ENCODE data around the gene ATP11C. TPM values are rescaled to one million over a fixed set of nuclear protein-coding genes. Genes with fewer than 3 reads are reported as not detected.
"Not testable (repeated sequence)": the region's sequence is repeated elsewhere in the genome, so short reads cannot be mapped to it uniquely, and the experiment has no call there.

Gene ATP11C
- total and polyA plus RNA-seq, 4 donors, result 5.3 to 32.1 (median 23.3) TPM

GRCh38 chrX:139856826-139857225, 76.0 kb downstream of the ATP11C start:
- intact Hi-C loops (cut with DNase I); ATAC-seq (ENCODE audit: low FRiP score); H3K4me1 ChIP-seq (ENCODE audit: control insufficient read depth in 1 of 2, insufficient read depth in 2 of 2, low read length in 2 of 2); DNase-seq; H3K9me3 ChIP-seq (ENCODE audit: control insufficient read depth, low read length); H3K27me3 ChIP-seq (ENCODE audit: control insufficient read depth in 1 of 2, insufficient read depth in 2 of 2, low read length in 1 of 2); H3K4me3 ChIP-seq (ENCODE audit: low read length in 2 of 2); H3K27ac ChIP-seq (ENCODE audit: low read depth in 1 of 2, low read length in 2 of 2); H3K36me3 ChIP-seq (ENCODE audit: control insufficient read depth in 1 of 2, insufficient read depth in 2 of 2, low read length in 1 of 2): not testable (repeated sequence)
- 86 to 91% methylated on average over 4 of the region's 4 CpGs for WGBS, 2 donors

- DNase-seq (no peak), ATAC-seq (ENCODE audit: low FRiP score) (no peak)
- Histone ChIP-seq H3K4me1 (ENCODE audit: control insufficient read depth in 1 of 2, insufficient read depth in 2 of 2, low read length in 2 of 2) (no peaks in the 10 kb centered on the region), H3K4me3 (ENCODE audit: low read length in 2 of 2) (no peak overlapping the region), H3K36me3 (ENCODE audit: control insufficient read depth in 1 of 2, insufficient read depth in 2 of 2, low read length in 1 of 2) (no peaks in the 10 kb centered on the region), H3K27ac (ENCODE audit: low read depth in 1 of 2, low read length in 2 of 2) (no peak overlapping the region), H3K27me3 (ENCODE audit: control insufficient read depth in 1 of 2, insufficient read depth in 2 of 2, low read length in 1 of 2) (no peaks in the 10 kb centered on the region), H3K9me3 (ENCODE audit: control insufficient read depth, low read length) (no peaks in the 10 kb centered on the region)
- 93 to 97% methylated on average over 3 of the region's 3 CpGs for WGBS, 2 donors
- intact Hi-C loops (cut with DNase I), result no loop called here
These were observed 81.1 kb downstream of the ATP11C start for GRCh38 chrX:139851730-139852129.

DNA sequence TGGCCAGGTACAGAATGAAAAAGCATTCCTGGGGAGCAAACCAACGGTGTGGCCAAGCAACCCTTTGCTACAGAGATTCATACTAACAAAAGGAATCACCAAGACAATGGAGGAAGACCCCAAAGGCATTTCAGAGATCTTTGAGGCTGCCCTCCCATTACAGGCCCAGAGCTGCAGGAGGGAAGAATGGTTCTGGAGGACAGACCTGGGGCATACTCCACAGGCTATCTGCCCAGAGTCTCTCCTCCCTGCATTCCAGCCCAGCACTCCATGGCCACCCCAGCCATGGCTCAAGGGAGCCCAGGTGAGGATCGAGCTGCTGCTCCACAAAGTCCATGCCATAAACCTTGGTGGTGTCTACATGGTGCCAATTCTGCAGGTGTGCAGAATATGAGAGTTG, 81.9 kb downstream of the ATP11C start:
- intact Hi-C loops (cut with DNase I), result no loop called here
- H3K4me1 ChIP-seq (ENCODE audit: control insufficient read depth in 1 of 2, insufficient read depth in 2 of 2, low read length in 2 of 2), result no peaks in the 10 kb centered on the region
- no peak overlapping the region for H3K27ac ChIP-seq (ENCODE audit: low read depth in 1 of 2, low read length in 2 of 2)
- no peaks in the 10 kb centered on the region for H3K9me3 ChIP-seq (ENCODE audit: control insufficient read depth, low read length)
- WGBS, 2 donors, result 76 to 94% methylated on average over 2 of the region's 2 CpGs
- ATAC-seq (ENCODE audit: low FRiP score) (no peak), DNase-seq (no peak)
- H3K36me3 ChIP-seq (ENCODE audit: control insufficient read depth in 1 of 2, insufficient read depth in 2 of 2, low read length in 1 of 2), result no peaks in the 10 kb centered on the region
- no peak overlapping the region for H3K4me3 ChIP-seq (ENCODE audit: low read length in 2 of 2)
- no peaks in the 10 kb centered on the region for H3K27me3 ChIP-seq (ENCODE audit: control insufficient read depth in 1 of 2, insufficient read depth in 2 of 2, low read length in 1 of 2)

GRCh38 chrX:139844884-139845283, 88.0 kb downstream of the ATP11C start:
- no peak for ATAC-seq (ENCODE audit: low FRiP score)
- intact Hi-C loops (cut with DNase I), result no loop called here
- no peak for DNase-seq
- no peak overlapping the region for H3K27ac ChIP-seq (ENCODE audit: low read depth in 1 of 2, low read length in 2 of 2)
- H3K27me3 ChIP-seq (ENCODE audit: control insufficient read depth in 1 of 2, insufficient read depth in 2 of 2, low read length in 1 of 2), result no peaks in the 10 kb centered on the region
- H3K36me3 ChIP-seq (ENCODE audit: control insufficient read depth in 1 of 2, insufficient read depth in 2 of 2, low read length in 1 of 2), result no peaks in the 10 kb centered on the region
- H3K4me3 ChIP-seq (ENCODE audit: low read length in 2 of 2), result no peak overlapping the region
- H3K4me1 ChIP-seq (ENCODE audit: control insufficient read depth in 1 of 2, insufficient read depth in 2 of 2, low read length in 2 of 2), result peaks cover 0 to 2% of the 10 kb centered on the region in 2 donors
- no peaks in the 10 kb centered on the region for H3K9me3 ChIP-seq (ENCODE audit: control insufficient read depth, low read length)
- WGBS, 2 donors, result 41 to 55% methylated on average over 2 of the region's 2 CpGs

DNA sequence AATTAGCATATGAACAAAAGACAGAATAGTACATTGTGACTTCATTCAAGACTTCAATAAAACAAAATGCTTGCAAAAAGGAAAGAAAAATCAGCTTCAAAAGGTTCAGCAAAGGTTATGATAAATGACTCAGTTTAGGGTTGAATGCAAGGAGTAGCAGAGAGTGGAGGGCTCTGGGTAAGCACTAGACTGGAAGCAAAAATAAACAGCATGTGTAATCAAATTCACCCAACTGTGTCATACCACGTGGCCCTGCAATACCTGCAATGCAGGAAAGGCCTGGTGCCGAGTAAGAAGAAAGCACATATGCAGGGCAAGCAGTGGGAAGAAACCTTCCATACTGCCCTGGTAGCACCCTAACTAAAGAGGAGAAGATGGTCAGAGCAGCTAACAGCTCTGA, 88.7 kb downstream of the ATP11C start:
- intact Hi-C loops (cut with DNase I), result no loop called here
- ATAC-seq (ENCODE audit: low FRiP score) (no peak), DNase-seq (no peak)
- Histone ChIP-seq H3K4me3 (ENCODE audit: low read length in 2 of 2) (no peak overlapping the region), H3K36me3 (ENCODE audit: control insufficient read depth in 1 of 2, insufficient read depth in 2 of 2, low read length in 1 of 2) (no peaks in the 10 kb centered on the region), H3K4me1 (ENCODE audit: control insufficient read depth in 1 of 2, insufficient read depth in 2 of 2, low read length in 2 of 2) (peaks cover 0 to 2% of the 10 kb centered on the region in 2 donors), H3K9me3 (ENCODE audit: control insufficient read depth, low read length) (no peaks in the 10 kb centered on the region), H3K27me3 (ENCODE audit: control insufficient read depth in 1 of 2, insufficient read depth in 2 of 2, low read length in 1 of 2) (no peaks in the 10 kb centered on the region), H3K27ac (ENCODE audit: low read depth in 1 of 2, low read length in 2 of 2) (no peak overlapping the region)
- WGBS, 2 donors, result 57 to 87% methylated on average over 2 of the region's 2 CpGs

- ATAC-seq (ENCODE audit: low FRiP score) (no peak), DNase-seq (no peak)
- intact Hi-C loops (cut with DNase I), result no loop called here
- H3K36me3 ChIP-seq (ENCODE audit: control insufficient read depth in 1 of 2, insufficient read depth in 2 of 2, low read length in 1 of 2), result no peaks in the 10 kb centered on the region
- no peaks in the 10 kb centered on the region for H3K27me3 ChIP-seq (ENCODE audit: control insufficient read depth in 1 of 2, insufficient read depth in 2 of 2, low read length in 1 of 2)
- H3K4me1 ChIP-seq (ENCODE audit: control insufficient read depth in 1 of 2, insufficient read depth in 2 of 2, low read length in 2 of 2), result peaks cover 0 to 2% of the 10 kb centered on the region in 2 donors
- 79 to 94% methylated on average over 8 of the region's 8 CpGs for WGBS, 2 donors
- H3K9me3 ChIP-seq (ENCODE audit: control insufficient read depth, low read length), result no peaks in the 10 kb centered on the region
- no peak overlapping the region for H3K27ac ChIP-seq (ENCODE audit: low read depth in 1 of 2, low read length in 2 of 2)
- no peak overlapping the region for H3K4me3 ChIP-seq (ENCODE audit: low read length in 2 of 2)
These were observed 90.3 kb downstream of the ATP11C start for GRCh38 chrX:139842326-139843185.

- WGBS, 2 donors, result 95 to 99% methylated on average over 5 of the region's 5 CpGs
- H3K4me1 ChIP-seq (ENCODE audit: control insufficient read depth in 1 of 2, insufficient read depth in 2 of 2, low read length in 2 of 2); DNase-seq; intact Hi-C loops (cut with DNase I); H3K36me3 ChIP-seq (ENCODE audit: control insufficient read depth in 1 of 2, insufficient read depth in 2 of 2, low read length in 1 of 2); H3K9me3 ChIP-seq (ENCODE audit: control insufficient read depth, low read length); H3K27me3 ChIP-seq (ENCODE audit: control insufficient read depth in 1 of 2, insufficient read depth in 2 of 2, low read length in 1 of 2); H3K4me3 ChIP-seq (ENCODE audit: low read length in 2 of 2); ATAC-seq (ENCODE audit: low FRiP score); H3K27ac ChIP-seq (ENCODE audit: low read depth in 1 of 2, low read length in 2 of 2): not testable (repeated sequence)
These were observed 96.5 kb downstream of the ATP11C start for GRCh38 chrX:139836335-139836734.

DNA sequence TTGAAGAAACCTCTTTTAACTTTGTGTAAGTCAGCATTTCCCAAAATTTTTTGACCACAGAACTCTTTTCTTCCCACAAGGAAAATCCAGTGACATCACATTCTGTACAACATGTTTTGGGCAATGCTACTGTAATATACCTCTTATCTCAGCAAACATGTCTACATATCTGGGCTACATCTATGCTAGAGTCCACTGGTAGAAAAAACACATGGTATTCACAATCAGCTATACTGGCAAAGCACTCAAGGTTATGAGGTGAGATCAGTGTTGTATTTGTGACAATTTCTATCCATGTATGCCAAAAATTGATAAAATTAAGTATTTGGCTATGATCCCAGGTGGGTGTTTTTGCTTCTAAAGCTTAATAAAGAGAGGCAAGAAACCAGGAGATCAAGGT, 98.0 kb downstream of the ATP11C start:
- H3K4me3 ChIP-seq (ENCODE audit: low read length in 2 of 2), result no peak overlapping the region
- H3K27me3 ChIP-seq (ENCODE audit: control insufficient read depth in 1 of 2, insufficient read depth in 2 of 2, low read length in 1 of 2), result no peaks in the 10 kb centered on the region
- peaks cover 0 to 2% of the 10 kb centered on the region in 2 donors for H3K4me1 ChIP-seq (ENCODE audit: control insufficient read depth in 1 of 2, insufficient read depth in 2 of 2, low read length in 2 of 2)
- DNase-seq (no peak), ATAC-seq (ENCODE audit: low FRiP score) (no peak)
- H3K36me3 ChIP-seq (ENCODE audit: control insufficient read depth in 1 of 2, insufficient read depth in 2 of 2, low read length in 1 of 2), result no peaks in the 10 kb centered on the region
- intact Hi-C loops (cut with DNase I), result no loop called here
- H3K27ac ChIP-seq (ENCODE audit: low read depth in 1 of 2, low read length in 2 of 2), result no peak overlapping the region
- H3K9me3 ChIP-seq (ENCODE audit: control insufficient read depth, low read length), result no peaks in the 10 kb centered on the region

DNA sequence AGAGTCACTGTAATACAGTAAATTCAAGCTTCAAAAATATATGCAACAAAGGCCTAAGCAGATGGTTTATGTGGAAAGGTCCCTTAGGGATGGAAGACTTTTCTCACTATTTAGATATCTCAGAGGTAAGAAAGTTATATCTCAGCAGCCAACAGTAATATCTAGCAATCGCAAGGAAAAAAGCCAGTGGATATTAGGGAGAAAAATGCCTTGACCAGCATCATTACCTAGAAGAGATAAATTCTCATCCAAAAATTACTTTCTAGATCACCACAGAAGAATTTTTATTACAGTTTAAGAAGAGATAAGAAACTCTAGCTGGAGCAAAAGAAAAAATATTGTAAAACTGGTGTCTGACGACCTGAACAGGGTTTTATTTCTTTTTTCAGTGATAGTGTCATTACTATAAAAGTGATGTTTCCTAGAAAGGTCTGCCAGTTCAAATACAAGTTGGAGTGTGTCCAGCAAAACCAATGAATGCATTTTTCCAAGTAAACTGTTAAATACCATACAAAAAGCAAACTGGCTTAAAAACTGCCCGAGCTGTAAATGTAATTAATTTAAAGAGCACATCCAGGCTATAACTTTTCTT, 100.0 kb downstream of the ATP11C start:
- H3K27ac ChIP-seq (ENCODE audit: low read depth in 1 of 2, low read length in 2 of 2), result no peak overlapping the region
- ATAC-seq (ENCODE audit: low FRiP score) (no peak), DNase-seq (no peak)
- H3K27me3 ChIP-seq (ENCODE audit: control insufficient read depth in 1 of 2, insufficient read depth in 2 of 2, low read length in 1 of 2), result no peaks in the 10 kb centered on the region
- no peaks in the 10 kb centered on the region for H3K36me3 ChIP-seq (ENCODE audit: control insufficient read depth in 1 of 2, insufficient read depth in 2 of 2, low read length in 1 of 2)
- WGBS, 2 donors, result 14 to 38% methylated on average over 3 of the region's 3 CpGs
- H3K9me3 ChIP-seq (ENCODE audit: control insufficient read depth, low read length), result no peaks in the 10 kb centered on the region
- H3K4me1 ChIP-seq (ENCODE audit: control insufficient read depth in 1 of 2, insufficient read depth in 2 of 2, low read length in 2 of 2), result peaks cover 0 to 2% of the 10 kb centered on the region in 2 donors
- H3K4me3 ChIP-seq (ENCODE audit: low read length in 2 of 2), result no peak overlapping the region
- intact Hi-C loops (cut with DNase I), result no loop called here

Data from aorta (tissue), 5 donors.